ENCODE measurements around the gene ARHGAP6. TPM values are rescaled to one million over a fixed set of nuclear protein-coding genes. Genes with fewer than 3 reads are reported as not detected.

ARHGAP6 gene
- total RNA-seq, 1 experiment from 2014 or later = 0.07 TPM

GRCh38 chrX:11366998-11367595 lies 298.6 kb downstream of the ARHGAP6 start:
- no peak overlapping the region for H3K27ac Mint-ChIP-seq
- no peak overlapping the region for H2BK5ac ChIP-seq (ENCODE audit: insufficient read length, low read length)
- H2BK20ac ChIP-seq (ENCODE audit: low read depth, low read length, poor library complexity, severe bottlenecking) = no peak overlapping the region
- H2BK120ac ChIP-seq (ENCODE audit: low read depth, low read length, poor library complexity, severe bottlenecking) = no peak overlapping the region
- TF ChIP-seq CTCF (conservative IDR thresholded peaks at IDR 0.05) = no peak
- H2BK15ac ChIP-seq (ENCODE audit: low read depth, low read length) = no peak overlapping the region
- H3K4me2 ChIP-seq (ENCODE audit: insufficient read depth, insufficient read length, low read length) = no peak overlapping the region
- no peak overlapping the region for H3K23ac ChIP-seq (ENCODE audit: insufficient read length, low read depth, low read length)
- H3K14ac ChIP-seq (ENCODE audit: insufficient read depth, low read length) = no peak overlapping the region
- no peak overlapping the region for H3K27ac ChIP-seq (ENCODE audit: insufficient read length, low read depth, low read length)
- H4K8ac ChIP-seq (replicated peaks; ENCODE audit: insufficient read length, low read depth, low read length) = no peak overlapping the region
- H4K20me1 ChIP-seq (ENCODE audit: control insufficient read depth, insufficient read depth, insufficient read length) = no peaks in the 10 kb centered on the region
- H3K23me2 ChIP-seq (ENCODE audit: insufficient read length, low read depth, low read length, poor library complexity, severe bottlenecking) = no peaks in the 10 kb centered on the region
- no peaks in the 10 kb centered on the region for H3K9me3 ChIP-seq (ENCODE audit: control insufficient read depth, low read depth, low read length)
- no peak for DNase-seq
- H3K4me1 Mint-ChIP-seq = no peaks in the 10 kb centered on the region
- no peaks in the 10 kb centered on the region; the same call in 1 of the 2 replicates for H3K27me3 Mint-ChIP-seq (ENCODE audit: low read depth)
- no peaks in the 10 kb centered on the region for H3K27me3 ChIP-seq (ENCODE audit: insufficient read depth, low read length)
- H3T11ph ChIP-seq (ENCODE audit: low read length) = no peak overlapping the region
- H3K4ac ChIP-seq (ENCODE audit: low read depth, low read length) = no peak overlapping the region
- no peak overlapping the region for H3K9ac ChIP-seq (ENCODE audit: extremely low read depth, insufficient read length, low read length)
- no peak overlapping the region for H3K56ac ChIP-seq (ENCODE audit: insufficient read length, low read depth, low read length)
- no peak overlapping the region for H4K91ac ChIP-seq (ENCODE audit: insufficient read length, low read depth, low read length)
- H2AFZ ChIP-seq (ENCODE audit: low read length) = no peak overlapping the region
- H3K18ac ChIP-seq (ENCODE audit: insufficient read length, low read depth, low read length) = no peak overlapping the region
- H3K4me1 ChIP-seq (ENCODE audit: insufficient read depth, low read length) = no peaks in the 10 kb centered on the region
- H4K5ac ChIP-seq (ENCODE audit: insufficient read length, low read depth, low read length) = no peak overlapping the region
- peaks cover 61 to 64% of the 10 kb centered on the region in 2 experiments for H3K9me3 Mint-ChIP-seq
- H3K36me3 Mint-ChIP-seq (ENCODE audit: insufficient read depth in 1 of 3, low read depth in 3 of 3) = peaks cover 0 to 4% (median 0%) of the 10 kb centered on the region in 3 experiments; a peak in 2 of 7 replicates
- no CpG with 5 or more reads among the region's 2 CpGs for WGBS (ENCODE audit: extremely low coverage, insufficient read length, low lambda C conversion rate)
- no peaks in the 10 kb centered on the region for H3K79me2 ChIP-seq (ENCODE audit: insufficient read depth, low read length)
- H2AK5ac ChIP-seq (ENCODE audit: insufficient read length, low read length) = no peak overlapping the region
- no peak overlapping the region for H3K4me3 Mint-ChIP-seq
- no peaks in the 10 kb centered on the region for H3K79me1 ChIP-seq (ENCODE audit: insufficient read depth, low read depth, low read length, poor library complexity, severe bottlenecking)
- H2BK12ac ChIP-seq (ENCODE audit: insufficient read length, low read depth, low read length) = no peak overlapping the region

Data from H9 (cell line).